WTC11 (cell line): ENCODE results near the gene TEX19. TPM values are rescaled to one million over a fixed set of nuclear protein-coding genes. Genes with fewer than 3 reads are reported as not detected.

Experiments used
- ATAC-seq: fragments of 200-7000 bp; cut with Tn5 transposase; 2 replicates; pipeline ENCODE4 v1.10.0; 2021; ENCODE audit warnings: mild to moderate bottlenecking, moderate library complexity
- CTCF ChIA-PET: fragments of 300-600 bp; sonication (Branson Sonifier 250); formaldehyde crosslinking; loops from one replicate; lab custom pipeline; 2021; ENCODE audit warnings: antibody characterized with exemption; lab: Charles Lee
- POLR2A ChIA-PET: fragments of 350-600 bp; sonication (Branson Sonifier 250); formaldehyde crosslinking; loops from one replicate; lab custom pipeline; 2021; ENCODE audit warnings: antibody characterized with exemption; lab: Charles Lee
- DNase-seq: peaks from one replicate; pipeline ENCODE4 v3.0.0; 2021; ENCODE audit warnings: low spot score
- H3K27ac Mint-ChIP-seq: 2 replicates; pipeline ENCODE4 v1.8.0; 2021; ENCODE audit warnings: mixed read lengths
- H3K27me3 Mint-ChIP-seq: 2 replicates; pipeline ENCODE4 v1.8.0; 2021; ENCODE audit warnings: low read depth, mild to moderate bottlenecking, moderate library complexity, mixed read lengths
- H3K36me3 Mint-ChIP-seq: 2 replicates; pipeline ENCODE4 v1.8.0; 2021; ENCODE audit warnings: mixed read lengths
- H3K4me1 Mint-ChIP-seq: 2 replicates; pipeline ENCODE4 v1.8.0; 2022; ENCODE audit warnings: mixed read lengths
- H3K4me3 Mint-ChIP-seq: 2 replicates; pipeline ENCODE4 v1.8.0; 2021; ENCODE audit warnings: mild to moderate bottlenecking, moderate library complexity, mixed read lengths
- H3K9me3 Mint-ChIP-seq: 2 replicates; pipeline ENCODE4 v1.8.0; 2021; ENCODE audit warnings: mixed read lengths
- ARID4B ChIP-seq: sonication (generic); formaldehyde crosslinking; IDR thresholded peaks from 2 replicates; pipeline ENCODE4 v1.8.0; 2023; ENCODE audit warnings: missing genetic modification reagents, mild to moderate bottlenecking, borderline replicate concordance
- ATF1 ChIP-seq: sonication (generic); formaldehyde crosslinking; IDR thresholded peaks from 2 replicates; pipeline ENCODE4 v1.8.1; 2023; ENCODE audit warnings: mild to moderate bottlenecking, moderate library complexity, missing genetic modification reagents
- EMX1 ChIP-seq: fragments of 250-450 bp; sonication (Bioruptor Pico); IDR thresholded peaks from 2 replicates; pipeline ENCODE4 v1.8.0; 2021; ENCODE audit warnings: mild to moderate bottlenecking
- ERG ChIP-seq: fragments of 250-450 bp; sonication (Bioruptor Pico); IDR thresholded peaks from 2 replicates; pipeline ENCODE4 v1.8.0; 2021; ENCODE audit warnings: mild to moderate bottlenecking
- ETV6 ChIP-seq: sonication (generic); formaldehyde crosslinking; IDR thresholded peaks from 2 replicates; pipeline ENCODE4 v1.8.1; 2022; ENCODE audit warnings: mild to moderate bottlenecking, missing genetic modification reagents
- FOXK1 ChIP-seq: sonication (generic); formaldehyde crosslinking; IDR thresholded peaks from 2 replicates; pipeline ENCODE4 v1.8.0; 2022; ENCODE audit warnings: mild to moderate bottlenecking, moderate library complexity, missing genetic modification reagents
- HMGA2 ChIP-seq: fragments of 250-450 bp; sonication (Bioruptor Pico); IDR thresholded peaks from 2 replicates; pipeline ENCODE4 v1.4.0; 2021; ENCODE audit warnings: mild to moderate bottlenecking, moderate library complexity
- NFYB ChIP-seq: sonication (generic); formaldehyde crosslinking; conservative IDR thresholded peaks from 2 replicates; pipeline ENCODE4 v1.8.0; 2022; ENCODE audit warnings: low read depth, missing genetic modification reagents
- NR1H2 ChIP-seq: sonication (generic); formaldehyde crosslinking; IDR thresholded peaks from 2 replicates; pipeline ENCODE4 v1.9.0; 2021; ENCODE audit warnings: mild to moderate bottlenecking, moderate library complexity, missing genetic modification reagents
- PREB ChIP-seq: sonication (generic); formaldehyde crosslinking; IDR thresholded peaks from 2 replicates; pipeline ENCODE4 v1.8.1; 2022; ENCODE audit warnings: mild to moderate bottlenecking, missing genetic modification reagents, moderate library complexity, borderline replicate concordance
- USF2 ChIP-seq: sonication (generic); formaldehyde crosslinking; IDR thresholded peaks from 2 replicates; pipeline ENCODE4 v1.8.1; 2023; ENCODE audit warnings: mild to moderate bottlenecking, missing genetic modification reagents, moderate library complexity
- ZBTB21 ChIP-seq: sonication (generic); formaldehyde crosslinking; IDR thresholded peaks from 2 replicates; pipeline ENCODE4 v1.8.1; 2023; ENCODE audit warnings: mild to moderate bottlenecking, missing genetic modification reagents, borderline replicate concordance
- ZBTB43 ChIP-seq: sonication (generic); formaldehyde crosslinking; IDR thresholded peaks from 2 replicates; pipeline ENCODE4 v1.8.1; 2023; ENCODE audit warnings: mild to moderate bottlenecking, missing genetic modification reagents
- ZNF317 ChIP-seq: sonication (generic); formaldehyde crosslinking; IDR thresholded peaks from 2 replicates; pipeline ENCODE4 v1.8.1; 2023; ENCODE audit warnings: low read depth, mild to moderate bottlenecking, moderate library complexity, missing genetic modification reagents, borderline replicate concordance
- ZNF671 ChIP-seq: fragments of 250-450 bp; sonication (Bioruptor Pico); IDR thresholded peaks from 2 replicates; pipeline ENCODE4 v1.8.0; 2021; ENCODE audit warnings: mild to moderate bottlenecking
- total RNA-seq: library from RNA; stranded (reverse); gene quantifications from 3 replicates; pipeline ENCODE4 v1.2.3, GENCODE V29; 2021
- TF ChIP-seq, protein P1 (sequence below): fragments of 250-450 bp; sonication (Bioruptor Pico); conservative IDR thresholded peaks from 2 replicates; pipeline ENCODE4 v1.9.0; 2021; ENCODE audit warnings: mild to moderate bottlenecking

TEX19 gene
- total RNA-seq, 1 experiment from 2014 or later = 1.4 TPM

- TF ChIP-seq ARID4B (CRISPR knock-in tag) (no peak), ZBTB43 (CRISPR knock-in tag) (no peak), NFYB (CRISPR knock-in tag) (no peak), ERG (CRISPR knock-in tag) (no peak), NR1H2 (CRISPR knock-in tag) (no peak), FOXK1 (no peak), ZNF317 (CRISPR knock-in tag) (no peak), ATF1 (CRISPR knock-in tag) (no peak), HMGA2 (no peak), ZNF671 (CRISPR knock-in tag) (no peak), ETV6 (CRISPR knock-in tag) (no peak), PREB (CRISPR knock-in tag) (no peak), EMX1 (CRISPR knock-in tag) (no peak)
- TF ChIP-seq, protein P1, sequence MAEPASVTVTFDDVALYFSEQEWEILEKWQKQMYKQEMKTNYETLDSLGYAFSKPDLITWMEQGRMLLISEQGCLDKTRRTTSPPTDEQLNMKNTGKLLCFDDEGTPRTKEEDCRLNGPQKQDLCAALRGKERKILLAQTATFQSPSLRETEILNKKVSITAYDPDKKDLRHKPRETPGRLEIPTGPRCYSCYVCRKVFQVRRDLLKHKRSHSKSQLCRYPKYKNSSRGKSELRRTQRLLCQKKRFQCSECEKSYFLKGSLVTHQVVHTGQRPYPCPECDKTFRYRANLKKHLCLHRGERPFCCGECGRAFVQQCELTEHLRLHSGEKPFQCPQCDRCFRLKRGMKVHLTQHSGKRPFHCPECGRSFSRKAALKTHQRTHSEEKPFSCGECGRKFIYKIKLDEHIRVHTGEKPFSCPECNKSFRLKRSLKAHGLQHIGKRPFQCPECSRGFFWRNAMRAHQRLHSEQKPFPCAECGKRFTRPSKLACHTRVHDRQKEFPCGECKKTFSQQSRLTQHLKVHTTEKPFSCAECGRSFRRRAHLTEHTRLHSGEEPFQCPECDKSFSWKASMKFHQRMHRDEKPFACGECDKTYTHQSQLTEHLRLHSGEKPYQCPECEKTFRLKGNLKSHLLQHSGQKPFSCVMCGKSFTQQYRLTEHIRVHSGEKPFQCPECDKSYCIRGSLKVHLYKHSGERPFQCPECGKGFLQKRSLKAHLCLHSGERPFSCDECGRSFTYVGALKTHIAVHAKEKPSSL (CRISPR knock-in tag) = no peak
Measured at GRCh38 chr17:82405051-82405450, 46.0 kb downstream of the TEX19 start (continued).

GRCh38 chr17:82406131-82406671 is 47.2 kb downstream of the TEX19 start:
- H3K4me1 Mint-ChIP-seq = no peaks in the 10 kb centered on the region
- no peaks in the 10 kb centered on the region for H3K27me3 Mint-ChIP-seq
- ATAC-seq = no peak
- no peak for DNase-seq
- no peaks in the 10 kb centered on the region for H3K9me3 Mint-ChIP-seq
- H3K27ac Mint-ChIP-seq = no peak overlapping the region
- peaks cover 8% of the 10 kb centered on the region for H3K36me3 Mint-ChIP-seq
- ChIA-PET POLR2A (no interaction called here), CTCF (interaction anchor here (1.3 to 1.5 kb wide), 2 partner anchors 18 to 50 kb away, joined by 3 to 4 read pairs; no protein-coding TSS in a partner anchor)
- H3K4me3 Mint-ChIP-seq = no peak overlapping the region
- no peak for TF ChIP-seq ARID4B (CRISPR knock-in tag)
- no peak for TF ChIP-seq ERG (CRISPR knock-in tag)
- TF ChIP-seq ZBTB21 (CRISPR knock-in tag) = no peak
- TF ChIP-seq USF2 (CRISPR knock-in tag) = no peak
